ENCODE results near the gene KLHL29.

DNA sequence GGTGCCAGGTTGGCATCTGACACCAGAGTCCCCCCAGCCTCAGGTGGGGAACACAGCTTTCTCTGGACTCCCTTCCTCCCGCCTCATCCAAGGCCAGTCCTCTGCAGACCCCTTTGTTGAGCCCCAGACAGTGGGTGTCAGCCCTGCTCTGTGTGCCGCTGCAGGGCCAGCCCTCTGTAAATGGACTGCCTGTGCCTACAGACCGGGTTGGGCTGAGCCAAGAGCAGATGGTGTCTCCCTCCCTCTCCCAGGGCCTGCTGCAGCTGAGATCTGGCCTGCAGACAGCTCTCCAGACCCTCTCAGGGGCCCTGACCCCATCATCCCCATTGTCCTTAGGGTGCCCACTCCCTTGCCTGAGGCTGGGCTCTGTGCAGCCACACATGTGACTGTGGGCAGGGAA, 160.8 kb downstream of the KLHL29 start:
- TF ChIP-seq, protein P1, sequence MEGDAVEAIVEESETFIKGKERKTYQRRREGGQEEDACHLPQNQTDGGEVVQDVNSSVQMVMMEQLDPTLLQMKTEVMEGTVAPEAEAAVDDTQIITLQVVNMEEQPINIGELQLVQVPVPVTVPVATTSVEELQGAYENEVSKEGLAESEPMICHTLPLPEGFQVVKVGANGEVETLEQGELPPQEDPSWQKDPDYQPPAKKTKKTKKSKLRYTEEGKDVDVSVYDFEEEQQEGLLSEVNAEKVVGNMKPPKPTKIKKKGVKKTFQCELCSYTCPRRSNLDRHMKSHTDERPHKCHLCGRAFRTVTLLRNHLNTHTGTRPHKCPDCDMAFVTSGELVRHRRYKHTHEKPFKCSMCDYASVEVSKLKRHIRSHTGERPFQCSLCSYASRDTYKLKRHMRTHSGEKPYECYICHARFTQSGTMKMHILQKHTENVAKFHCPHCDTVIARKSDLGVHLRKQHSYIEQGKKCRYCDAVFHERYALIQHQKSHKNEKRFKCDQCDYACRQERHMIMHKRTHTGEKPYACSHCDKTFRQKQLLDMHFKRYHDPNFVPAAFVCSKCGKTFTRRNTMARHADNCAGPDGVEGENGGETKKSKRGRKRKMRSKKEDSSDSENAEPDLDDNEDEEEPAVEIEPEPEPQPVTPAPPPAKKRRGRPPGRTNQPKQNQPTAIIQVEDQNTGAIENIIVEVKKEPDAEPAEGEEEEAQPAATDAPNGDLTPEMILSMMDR (IDR thresholded peaks at IDR 0.05; ENCODE audit: insufficient read depth, low read depth, low read length), result no peak
- TF ChIP-seq EZH2 (IDR thresholded peaks at IDR 0.05; ENCODE audit: insufficient read depth, low read length), result no peak
